SK-N-MC (cell line): ENCODE data around the gene PISD.

Experiments used
- EZH2 ChIP-seq: fragments of 200-600 bp; sonication (generic); IDR thresholded peaks from one replicate; pipeline ENCODE4 v1.6.1; 2017; ENCODE audit warnings: antibody characterized with exemption
- FOXP2 ChIP-seq: optimal IDR thresholded peaks from 2 replicates; pipeline ENCODE3; 2011; ENCODE audit warnings: mild to moderate bottlenecking, moderate library complexity; ENCODE audit not compliant: insufficient read depth; ENCODE audit errors: extremely low read length, control extremely low read depth
- POLR2AphosphoS5 ChIP-seq: IDR thresholded peaks from 2 replicates; pipeline ENCODE4 v1.6.1; 2012; ENCODE audit warnings: mild to moderate bottlenecking, low read depth, low read length, borderline replicate concordance

DNA sequence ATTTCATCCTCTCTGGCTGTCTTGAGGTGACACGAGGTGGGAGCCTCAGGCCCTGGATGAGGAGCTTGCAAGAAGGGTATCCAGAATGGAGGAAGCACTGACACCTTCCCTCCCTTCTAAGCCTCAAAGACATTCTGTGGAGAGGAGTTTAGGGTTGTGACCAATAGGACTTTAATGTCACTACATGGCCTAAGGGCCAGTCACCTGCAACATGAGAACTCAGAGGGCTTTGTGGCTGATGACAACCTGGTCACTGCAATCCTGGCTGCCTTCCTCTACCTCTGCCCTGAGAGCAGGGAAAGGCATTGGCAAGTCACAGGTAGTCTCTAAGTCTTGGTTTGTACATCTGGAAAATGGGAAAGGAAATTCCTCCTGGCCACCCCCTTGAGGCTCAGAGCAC, 33.7 kb downstream of the PISD start:
- no peak for TF ChIP-seq POLR2AphosphoS5
- no peak for TF ChIP-seq FOXP2
- no peak for TF ChIP-seq EZH2
